ENCODE data around the gene KMT2C.
"Not testable (repeated sequence)": the region's sequence is repeated elsewhere in the genome, so short reads cannot be mapped to it uniquely, and the experiment has no call there.

The KMT2C gene

DNA sequence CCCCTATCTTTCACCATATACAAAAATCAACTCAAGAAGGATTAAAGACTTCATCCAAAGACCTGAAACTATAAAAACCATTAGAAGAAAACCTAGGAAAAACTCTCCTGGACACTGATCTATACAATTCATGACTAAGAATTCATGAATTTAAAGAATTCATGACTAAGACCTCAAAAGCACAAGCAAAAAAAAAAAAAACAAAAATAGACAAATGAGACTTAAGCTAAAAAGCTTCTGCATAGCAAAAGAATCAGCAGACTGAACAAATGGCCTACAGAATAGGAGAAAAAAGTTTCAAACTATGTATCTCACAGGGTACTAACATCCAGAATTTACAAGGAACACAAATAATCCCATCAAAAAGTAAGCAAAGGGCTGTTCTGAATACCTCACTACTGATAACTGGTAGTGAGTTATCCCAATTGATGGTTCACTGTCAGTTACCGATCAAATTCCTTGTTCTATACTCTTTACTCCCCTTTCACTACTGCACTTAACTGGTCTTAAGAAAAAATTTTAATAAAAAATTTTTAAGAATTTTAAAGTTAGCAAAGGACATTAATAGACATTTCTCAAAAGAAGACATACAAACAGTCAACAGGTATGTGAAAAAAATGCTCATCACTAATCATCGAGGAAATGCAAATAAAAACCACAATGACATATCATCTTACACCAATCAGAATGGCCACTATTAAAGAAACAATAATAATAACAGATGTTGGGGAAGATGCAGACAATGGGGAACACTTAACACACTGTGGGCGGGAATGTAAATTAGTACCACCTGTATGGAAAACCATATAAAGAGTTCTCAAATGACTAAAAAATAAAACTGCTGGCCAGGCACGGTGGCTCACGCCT lies 33.2 kb downstream of the KMT2C start:
- DNase-seq (ENCODE audit: low spot score), result peak; percentile 11

DNA sequence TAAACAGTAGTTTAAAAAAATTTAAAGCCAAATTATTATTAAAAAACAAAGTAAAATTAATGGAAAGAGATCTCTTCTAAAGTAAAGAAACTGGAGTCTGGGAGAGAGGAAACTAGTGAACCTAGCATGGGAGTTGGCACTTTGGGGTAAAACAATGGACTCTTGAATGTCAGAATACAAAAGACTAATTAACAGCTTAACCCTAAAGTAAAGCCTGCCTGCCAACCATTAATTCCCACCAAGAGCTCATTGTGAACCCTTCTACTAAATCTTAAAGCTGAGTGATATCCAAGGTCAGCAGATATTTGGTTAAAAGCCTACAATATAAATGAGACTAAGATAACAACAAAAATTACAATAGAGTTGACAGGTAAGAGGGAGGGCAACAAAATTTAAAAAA lies 36.5 kb downstream of the KMT2C start:
- peak; percentile 42 for DNase-seq (ENCODE audit: low spot score)

DNA sequence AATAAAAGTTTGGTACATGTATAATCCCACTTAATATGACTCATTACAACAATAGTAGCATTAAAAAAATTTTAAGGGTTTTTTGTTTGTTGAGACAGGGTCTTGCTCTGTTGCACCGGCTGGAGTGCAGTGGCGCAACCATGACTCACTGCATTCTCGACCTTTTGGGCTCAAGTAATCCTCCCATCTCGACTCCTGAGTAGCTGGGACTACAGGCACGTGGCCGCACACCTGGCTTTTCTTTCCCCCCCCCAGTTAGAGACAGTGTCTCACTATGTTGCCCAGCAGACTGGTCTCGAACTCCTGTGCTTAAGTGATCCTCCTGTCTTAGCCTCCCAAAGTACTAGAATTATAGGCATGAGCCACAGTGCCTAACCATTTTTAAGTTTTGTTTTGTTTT lies 40.7 kb downstream of the KMT2C start:
- DNase-seq (ENCODE audit: low spot score), result no peak

- peak; percentile 30 for DNase-seq (ENCODE audit: low spot score)
These were observed 41.6 kb downstream of the KMT2C start for GRCh38 chr7:152394214-152394613.

DNA sequence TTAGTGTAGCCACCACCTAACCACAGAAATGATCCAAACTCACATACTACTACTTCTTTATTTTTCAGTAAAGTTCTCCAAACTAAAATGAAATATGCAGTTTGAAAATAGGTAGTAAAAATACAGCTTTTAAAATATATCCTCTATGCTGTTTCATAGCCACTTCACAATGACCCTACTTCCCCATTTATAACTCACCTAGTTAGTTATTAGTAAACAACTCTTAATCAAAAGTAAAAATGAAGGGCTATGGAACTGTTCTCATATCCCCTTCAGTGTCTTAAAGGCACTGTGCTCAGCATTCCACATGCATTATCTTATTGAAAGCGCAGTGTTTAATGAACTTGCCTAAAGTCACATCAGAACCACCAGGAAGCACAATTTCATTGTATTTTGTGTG lies 43.5 kb downstream of the KMT2C start:
- DNase-seq (ENCODE audit: low spot score), result no peak

GRCh38 chr7:152386136-152386764 lies 49.6 kb downstream of the KMT2C start:
- not testable (repeated sequence) for DNase-seq (ENCODE audit: low spot score)

DNA sequence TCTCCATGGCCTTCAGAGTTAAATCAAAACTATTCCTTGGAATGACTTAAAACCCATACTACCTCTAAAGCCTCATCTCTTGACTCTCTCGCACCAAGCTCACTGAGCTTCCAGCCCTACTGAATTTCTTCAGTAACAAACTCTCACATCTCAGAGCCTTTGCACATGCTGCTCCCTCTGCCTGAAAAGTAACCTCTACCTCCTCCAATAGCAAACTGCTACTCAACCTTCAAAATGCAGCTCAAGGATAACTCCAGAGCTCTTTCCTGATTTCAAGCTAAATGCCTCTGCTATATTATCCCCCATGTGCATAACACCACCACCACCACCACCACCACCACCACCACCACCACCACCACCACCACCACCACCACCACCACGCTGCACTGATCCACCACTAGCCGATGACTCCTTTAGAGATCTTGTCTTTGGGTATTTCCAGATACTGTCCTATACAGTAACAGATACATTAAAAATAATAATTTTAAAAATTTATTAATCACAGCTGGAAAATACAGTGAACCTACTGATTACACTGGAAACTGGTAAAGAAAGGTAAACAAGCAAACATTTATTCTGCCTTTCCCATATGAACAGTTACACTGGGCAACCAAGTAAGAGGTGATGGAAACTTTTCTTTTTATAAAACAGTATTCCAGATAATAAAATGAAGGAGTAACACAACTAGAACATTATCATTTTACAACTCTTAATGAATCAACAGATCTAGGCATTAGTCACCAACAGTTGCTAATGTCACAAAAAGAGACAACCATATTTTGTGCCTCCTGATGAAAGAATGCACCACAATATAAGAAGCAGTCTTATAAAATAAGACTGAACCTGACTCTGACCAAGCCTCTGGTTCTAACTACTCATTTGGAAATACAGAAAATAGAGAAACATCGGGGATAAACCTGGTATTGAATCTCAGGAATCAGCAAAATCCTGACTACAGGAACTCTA lies 51.3 kb downstream of the KMT2C start:
- DNase-seq (ENCODE audit: low spot score), result not testable (repeated sequence)

DNA sequence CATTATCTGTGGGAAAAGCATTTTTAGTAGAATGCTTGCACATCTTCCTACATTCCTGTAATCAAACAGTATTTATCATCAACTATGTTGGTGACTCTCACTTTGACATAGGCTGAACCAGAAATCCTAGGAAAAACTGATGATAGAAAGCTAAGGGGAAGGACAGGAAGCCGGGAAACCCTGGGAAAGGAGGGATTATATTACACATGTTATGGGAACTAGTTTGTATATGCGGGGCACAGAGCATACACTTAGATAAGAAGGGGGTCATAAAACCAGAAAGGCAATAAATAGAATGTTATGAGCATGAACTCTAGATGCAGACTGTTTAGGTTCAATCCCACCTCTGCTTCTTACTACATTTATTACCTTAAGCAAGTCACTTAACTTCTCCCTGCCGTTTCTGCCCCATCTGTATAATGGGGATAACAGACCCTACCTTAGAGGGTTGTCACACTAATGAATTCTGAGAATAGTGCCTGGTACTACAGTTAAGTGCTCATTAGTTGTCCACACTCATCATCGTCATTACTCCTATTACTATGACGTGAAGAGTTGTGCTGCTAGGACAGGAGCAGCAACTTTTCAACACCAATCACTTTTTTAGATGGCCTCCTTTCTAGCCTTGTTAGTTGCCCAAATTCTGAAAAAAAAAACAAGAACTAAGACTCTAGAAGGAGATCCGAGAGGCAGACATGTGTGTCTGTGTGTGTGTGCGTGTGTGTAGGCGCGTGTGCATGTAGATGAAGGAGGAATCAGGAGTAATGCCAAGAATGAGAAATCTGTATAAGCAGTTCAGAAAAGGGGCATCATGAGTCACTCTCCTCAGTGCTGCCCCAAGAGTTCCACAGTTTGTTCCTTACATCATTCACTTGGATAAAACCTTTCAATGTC lies 52.2 kb downstream of the KMT2C start:
- DNase-seq (ENCODE audit: low spot score), result no peak

- no peak for DNase-seq (ENCODE audit: low spot score)
These were observed 53.6 kb downstream of the KMT2C start for GRCh38 chr7:152382244-152382643.

DNA sequence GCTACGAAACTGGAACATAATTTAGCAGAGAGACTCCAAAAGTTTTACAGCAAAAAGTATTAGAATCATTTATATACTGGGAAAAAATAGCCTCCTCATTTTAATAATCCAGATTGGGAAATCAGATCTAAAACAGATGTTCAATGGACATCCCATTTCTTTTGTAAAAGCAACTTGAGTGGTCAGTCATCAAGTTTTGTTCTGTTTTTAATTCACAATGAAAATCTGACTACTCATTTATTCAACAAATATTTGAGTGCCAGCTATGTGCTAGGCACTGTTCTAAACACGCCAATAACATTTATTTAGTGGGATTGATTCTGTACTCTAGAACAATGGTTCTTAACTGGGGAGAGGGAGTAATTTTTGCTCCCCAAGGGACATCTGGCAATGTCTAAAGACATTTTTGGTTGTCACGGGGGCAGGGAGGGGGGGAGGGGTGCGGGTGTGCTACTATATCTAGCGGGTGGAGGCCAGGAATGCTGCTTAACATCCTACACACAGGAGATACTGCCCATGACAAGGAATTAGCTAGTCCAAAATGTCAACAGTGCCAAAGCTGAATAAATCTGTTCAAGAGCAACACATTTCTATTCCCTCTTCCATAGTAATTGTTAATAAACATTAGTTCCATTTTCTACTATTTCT lies 54.7 kb downstream of the KMT2C start:
- not testable (repeated sequence) for DNase-seq (ENCODE audit: low spot score)

GRCh38 chr7:152378497-152378896 lies 57.3 kb downstream of the KMT2C start:
- DNase-seq (ENCODE audit: low spot score), result not testable (repeated sequence)

DNA sequence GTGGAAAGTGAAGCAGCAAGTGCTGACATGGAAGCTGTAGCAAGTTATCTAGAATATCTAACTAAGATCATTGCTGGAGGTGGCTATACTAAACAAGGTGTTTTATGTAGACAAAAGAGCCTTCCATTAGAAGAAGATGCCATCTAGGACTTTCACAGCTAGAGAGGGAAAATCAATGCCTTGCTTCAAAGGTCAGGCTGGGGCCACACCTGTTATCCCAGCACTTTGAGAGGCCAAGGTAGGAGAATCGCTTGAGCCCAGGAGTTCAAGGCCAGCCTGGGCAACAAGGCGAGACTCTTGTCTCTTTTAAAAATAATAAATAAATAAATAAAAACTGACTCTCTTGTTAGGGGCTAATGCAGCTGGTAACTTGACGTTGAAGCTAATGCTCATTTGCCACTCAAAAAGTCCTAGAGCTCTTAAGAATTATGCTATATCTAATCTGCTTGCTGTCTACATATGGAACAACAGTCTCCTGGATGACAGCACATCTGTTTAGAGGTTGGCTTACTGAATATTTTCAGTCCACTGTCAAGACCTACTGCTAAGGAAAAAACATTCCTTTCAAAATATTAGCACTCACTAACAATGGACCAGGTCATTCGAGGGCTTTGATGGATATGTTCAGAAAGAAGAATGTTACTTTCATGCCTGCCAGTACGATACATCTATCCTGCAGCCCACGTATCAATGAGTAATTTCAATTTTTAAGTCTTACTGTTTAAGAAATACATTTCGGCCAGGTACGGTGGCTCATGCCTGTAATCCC lies 58.9 kb downstream of the KMT2C start:
- not testable (repeated sequence) for DNase-seq (ENCODE audit: low spot score)

DNA sequence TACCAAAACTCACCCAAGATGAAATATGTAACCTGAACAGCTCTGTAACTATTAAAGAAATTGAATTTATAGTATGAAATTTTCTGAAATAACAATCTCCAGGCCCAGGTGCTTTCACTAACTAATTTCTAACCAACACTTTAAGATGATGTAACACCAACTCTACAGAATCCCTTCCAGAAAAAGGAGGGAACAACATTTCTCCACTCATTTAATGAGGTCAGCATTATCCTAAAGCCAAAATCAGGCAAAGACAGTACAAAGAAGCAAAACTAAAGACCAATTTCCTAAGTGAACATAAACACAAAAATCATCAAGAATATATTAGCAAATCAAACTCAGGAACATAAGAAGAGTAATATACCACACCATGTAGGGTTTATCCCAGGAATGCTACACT lies 65.5 kb downstream of the KMT2C start:
- no peak for DNase-seq (ENCODE audit: low spot score)

DNA sequence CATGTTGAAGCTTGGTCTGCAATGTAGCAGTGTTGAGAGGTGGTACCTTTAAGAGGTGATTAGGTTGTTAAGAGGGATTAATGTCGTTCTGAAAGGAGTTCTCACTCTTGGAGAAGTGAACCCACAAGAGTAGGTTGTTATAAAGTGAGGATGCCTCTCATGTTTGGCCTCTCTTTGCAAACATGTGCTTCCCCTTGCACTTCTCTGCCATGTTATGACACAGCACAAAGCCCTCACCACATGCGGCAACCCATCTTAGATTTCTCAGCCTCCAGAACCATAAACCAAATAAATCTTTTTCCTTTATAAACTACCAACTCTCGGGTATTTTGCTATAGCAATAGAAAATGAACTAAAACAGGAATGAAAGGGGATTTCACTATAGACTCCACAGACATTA lies 66.3 kb downstream of the KMT2C start:
- no peak for DNase-seq (ENCODE audit: low spot score)

GRCh38 chr7:152367170-152367569 lies 68.6 kb downstream of the KMT2C start:
- no peak for DNase-seq (ENCODE audit: low spot score)

GRCh38 chr7:152366662-152367061 lies 69.1 kb downstream of the KMT2C start:
- no peak for DNase-seq (ENCODE audit: low spot score)

GRCh38 chr7:152365982-152366603 lies 69.7 kb downstream of the KMT2C start:
- no peak for DNase-seq (ENCODE audit: low spot score)

DNA sequence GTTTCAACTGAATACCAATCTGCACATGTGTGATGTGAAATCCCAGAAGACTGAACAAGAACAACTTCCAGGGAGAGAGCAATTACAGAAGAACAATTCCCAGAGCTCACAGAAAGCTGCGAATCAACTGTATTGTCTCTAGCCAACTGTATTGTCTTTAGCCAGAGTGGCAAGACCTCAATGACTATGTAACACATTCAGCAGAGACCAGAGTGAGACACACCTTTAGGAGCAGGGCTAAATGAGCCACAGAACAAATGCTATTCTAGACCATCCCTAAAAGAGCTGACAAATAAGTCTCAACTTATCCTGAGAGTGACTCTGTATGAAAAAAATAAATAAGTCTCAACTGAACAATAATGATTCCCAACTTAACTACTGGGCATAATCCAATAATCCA lies 72.0 kb downstream of the KMT2C start:
- no peak for DNase-seq (ENCODE audit: low spot score)

GRCh38 chr7:152362128-152362926 lies 73.5 kb downstream of the KMT2C start:
- DNase-seq (ENCODE audit: low spot score), result no peak
